Parathyroid adenoma (tissue), 2 donors: ENCODE data around the gene N4BP2L1.

ENCODE experiments used
- H2AFZ ChIP-seq: fragments of 300-600 bp; sonication (generic); one replicate; pipeline ENCODE4 v1.7.0; 2017; ENCODE audit warnings: antibody characterized with exemption, mild to moderate bottlenecking
- H3K27ac ChIP-seq: fragments of 300-600 bp; sonication (generic); one replicate; pipeline ENCODE4 v1.7.0; 2017
- H3K27me3 ChIP-seq: fragments of 300-600 bp; sonication (generic); one replicate; pipeline ENCODE4 v1.7.0; 2017; ENCODE audit warnings: low read length; ENCODE audit not compliant: control insufficient read depth, insufficient read depth
- H3K36me3 ChIP-seq: fragments of 300-600 bp; sonication (generic); one replicate; pipeline ENCODE4 v1.7.0; 2017; ENCODE audit warnings: low read length; ENCODE audit not compliant: control insufficient read depth, insufficient read depth
- H3K4me1 ChIP-seq: fragments of 300-600 bp; sonication (generic); one replicate; pipeline ENCODE4 v1.7.0; 2017; ENCODE audit warnings: control low read depth
- H3K4me2 ChIP-seq: fragments of 300-600 bp; sonication (generic); one replicate; pipeline ENCODE4 v1.7.0; 2017; ENCODE audit warnings: low read length
- H3K4me3 ChIP-seq: fragments of 300-600 bp; sonication (generic); one replicate; pipeline ENCODE4 v1.7.0; 2017; ENCODE audit warnings: low read depth, low read length
- H3K79me2 ChIP-seq: fragments of 300-600 bp; sonication (generic); one replicate; pipeline ENCODE4 v1.7.0; 2017; ENCODE audit warnings: control low read depth
- H3K9ac ChIP-seq: fragments of 300-600 bp; sonication (generic); one replicate; pipeline ENCODE4 v1.7.0; 2017; ENCODE audit warnings: mild to moderate bottlenecking
- H3K9me3 ChIP-seq: fragments of 300-600 bp; sonication (generic); one replicate; pipeline ENCODE4 v1.7.0; 2017; ENCODE audit warnings: low read length; ENCODE audit not compliant: control insufficient read depth
- CTCF ChIP-seq: fragments of 300-600 bp; sonication (generic); IDR thresholded peaks from one replicate; pipeline ENCODE4 v1.7.0; 2017; ENCODE audit warnings: antibody characterized with exemption, mild to moderate bottlenecking
- donor health status: primary hyperparathyroidism.

The N4BP2L1 gene

GRCh38 chr13:32427852-32428580 lies at the start of gene N4BP2L1:
TSS of gene N4BP2L1 (minus strand) at chr13:32428130. CDS start at chr13:32428082, 48 bp downstream.
- Histone ChIP-seq H3K9ac (no peak within 1 kb of the TSS), H3K4me3 (peak within 1 kb of the TSS; percentile 66), H3K36me3 (no peaks in the 10 kb centered on the region), H3K4me1 (no peaks in the 10 kb centered on the region), H2AFZ (peak within 1 kb of the TSS; percentile 77), H3K9me3 (no peaks in the 10 kb centered on the region), H3K27ac (peak within 1 kb of the TSS; percentile 56), H3K79me2 (no peaks in the 10 kb centered on the region), H3K27me3 (no peaks in the 10 kb centered on the region), H3K4me2 (peak within 1 kb of the TSS; percentile 88)
- no peak for TF ChIP-seq CTCF

- Histone ChIP-seq H3K27ac (no peak overlapping the region), H3K4me2 (no peak overlapping the region), H3K36me3 (no peaks in the 10 kb centered on the region), H3K4me1 (no peaks in the 10 kb centered on the region), H3K27me3 (no peaks in the 10 kb centered on the region), H3K4me3 (no peak overlapping the region), H3K9ac (no peak overlapping the region), H2AFZ (no peak overlapping the region), H3K9me3 (no peaks in the 10 kb centered on the region), H3K79me2 (no peaks in the 10 kb centered on the region)
- no peak for TF ChIP-seq CTCF
Observed at GRCh38 chr13:32476892-32477291, 49.0 kb upstream of the N4BP2L1 start.

GRCh38 chr13:32476021-32476731 lies 48.2 kb upstream of the N4BP2L1 start:
- H3K27ac ChIP-seq, result no peak overlapping the region
- no peak overlapping the region for H3K9ac ChIP-seq
- no peaks in the 10 kb centered on the region for H3K9me3 ChIP-seq
- H3K4me1 ChIP-seq, result no peaks in the 10 kb centered on the region
- no peak for TF ChIP-seq CTCF
- H3K79me2 ChIP-seq, result no peaks in the 10 kb centered on the region
- no peak overlapping the region for H3K4me2 ChIP-seq
- H3K4me3 ChIP-seq, result no peak overlapping the region
- H2AFZ ChIP-seq, result no peak overlapping the region
- H3K36me3 ChIP-seq, result no peaks in the 10 kb centered on the region
- H3K27me3 ChIP-seq, result no peaks in the 10 kb centered on the region

DNA sequence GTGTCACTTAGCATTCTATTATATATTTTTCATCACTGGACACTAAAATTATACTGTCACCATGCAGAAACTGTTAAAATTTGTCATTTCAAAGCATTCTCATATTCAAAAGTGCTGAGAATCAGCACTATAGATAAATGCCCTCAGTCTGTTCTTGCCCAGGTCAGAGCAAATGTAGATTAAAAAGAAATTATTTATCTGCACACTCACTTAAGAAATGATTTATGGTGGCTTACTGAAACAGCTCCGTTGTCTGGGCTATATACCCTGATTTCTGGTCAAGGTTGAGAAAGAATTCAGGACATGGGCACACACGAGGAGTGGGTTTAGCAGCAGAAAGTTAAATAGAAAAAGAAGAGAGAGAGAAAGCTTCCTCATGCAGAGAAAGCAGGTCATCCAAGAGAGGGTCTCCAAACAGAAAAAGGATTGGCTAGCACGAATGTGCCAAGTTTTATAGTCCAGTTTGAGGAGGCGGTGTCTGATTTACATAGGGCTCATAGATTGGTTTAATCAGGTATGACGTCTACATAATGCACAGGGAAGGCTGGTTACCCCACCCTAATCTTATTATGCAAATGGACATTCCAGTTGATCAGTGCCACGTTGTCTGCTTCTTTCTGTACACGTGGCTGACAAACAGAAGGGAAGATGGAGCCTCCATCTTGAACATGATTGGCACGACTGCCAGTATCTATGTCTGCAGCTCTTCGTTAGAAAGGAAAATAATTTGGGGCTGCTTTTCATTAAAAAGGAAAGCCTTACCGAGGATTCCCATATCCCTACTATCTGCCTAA lies 47.3 kb upstream of the N4BP2L1 start:
- H3K9me3 ChIP-seq, result no peaks in the 10 kb centered on the region
- H2AFZ ChIP-seq, result no peak overlapping the region
- H3K27me3 ChIP-seq, result no peaks in the 10 kb centered on the region
- no peaks in the 10 kb centered on the region for H3K36me3 ChIP-seq
- no peak overlapping the region for H3K27ac ChIP-seq
- H3K4me2 ChIP-seq, result no peak overlapping the region
- H3K79me2 ChIP-seq, result no peaks in the 10 kb centered on the region
- TF ChIP-seq CTCF, result no peak
- no peaks in the 10 kb centered on the region for H3K4me1 ChIP-seq
- H3K9ac ChIP-seq, result no peak overlapping the region
- no peak overlapping the region for H3K4me3 ChIP-seq
